ENCODE measurements around the gene GRM7.

GRM7 gene

GRCh38 chr3:7271631-7272030 is 410.7 kb downstream of the GRM7 start:
- CTCF ChIA-PET, result no interaction called here
- POLR2A ChIA-PET, result no interaction called here

GRCh38 chr3:7272203-7272602 is 411.3 kb downstream of the GRM7 start:
- H3K4me1 ChIP-seq (ENCODE audit: control insufficient read depth, insufficient read depth, low read length), result no peaks in the 10 kb centered on the region
- no peak for TF ChIP-seq ZNF548 (tag by site-specific recombination; IDR thresholded peaks at IDR 0.05)
- no peak for TF ChIP-seq ZNF521 (tag by site-specific recombination; IDR thresholded peaks at IDR 0.05)
- no peak for TF ChIP-seq ZBTB20 (tag by site-specific recombination; IDR thresholded peaks at IDR 0.05)
- ChIA-PET CTCF (interaction anchor here (0.6 kb wide), 1 partner anchor 1288 kb away, joined by 3 read pairs; no protein-coding TSS in a partner anchor), POLR2A (no interaction called here)
- no peak overlapping the region for H3K27ac ChIP-seq (ENCODE audit: extremely low read depth, low read depth, low read length)
- H3K4me3 ChIP-seq (ENCODE audit: low read depth, low read length), result no peak overlapping the region
- H3K9me3 ChIP-seq (ENCODE audit: control insufficient read depth, insufficient read depth, low read depth, low read length), result no peaks in the 10 kb centered on the region
- H3K36me3 ChIP-seq (ENCODE audit: control insufficient read depth in 2 of 2, insufficient read depth in 1 of 2, low read length in 2 of 2), result no peaks in the 10 kb centered on the region

More at GRCh38 chr3:7271631-7272030, 410.7 kb downstream of the GRM7 start:
- Histone ChIP-seq H3K36me3 (ENCODE audit: control insufficient read depth in 2 of 2, insufficient read depth in 1 of 2, low read length in 2 of 2) (no peaks in the 10 kb centered on the region), H3K27ac (ENCODE audit: extremely low read depth, low read depth, low read length) (no peak overlapping the region), H3K4me3 (ENCODE audit: low read depth, low read length) (no peak overlapping the region), H3K9me3 (ENCODE audit: control insufficient read depth, insufficient read depth, low read depth, low read length) (no peaks in the 10 kb centered on the region), H3K4me1 (ENCODE audit: control insufficient read depth, insufficient read depth, low read length) (no peaks in the 10 kb centered on the region)
- TF ChIP-seq ZNF501 (tag by site-specific recombination; IDR thresholded peaks at IDR 0.05), result no peak
- no peak for TF ChIP-seq SP3 (tag by site-specific recombination; IDR thresholded peaks at IDR 0.05)
- no peak for TF ChIP-seq ZNF549 (tag by site-specific recombination; IDR thresholded peaks at IDR 0.05)
- no peak for TF ChIP-seq KLF1 (tag by site-specific recombination; IDR thresholded peaks at IDR 0.05)
- no peak for TF ChIP-seq ZNF133 (tag by site-specific recombination; IDR thresholded peaks at IDR 0.05)
- TF ChIP-seq ZNF280D (tag by site-specific recombination; IDR thresholded peaks at IDR 0.05), result no peak
- no peak for TF ChIP-seq YY2 (tag by site-specific recombination; IDR thresholded peaks at IDR 0.05)
- TF ChIP-seq ZNF645 (tag by site-specific recombination; IDR thresholded peaks at IDR 0.05), result no peak
- no peak for TF ChIP-seq IKZF3 (tag by site-specific recombination; IDR thresholded peaks at IDR 0.05)
- TF ChIP-seq ZNF596 (tag by site-specific recombination; IDR thresholded peaks at IDR 0.05), result no peak
- no peak for TF ChIP-seq ZNF155 (tag by site-specific recombination; IDR thresholded peaks at IDR 0.05)
- no peak for TF ChIP-seq KLF9 (tag by site-specific recombination; IDR thresholded peaks at IDR 0.05; ENCODE audit: low read depth)

- no peaks in the 10 kb centered on the region for H3K9me3 ChIP-seq (ENCODE audit: control insufficient read depth, insufficient read depth, low read depth, low read length)
- H3K4me1 ChIP-seq (ENCODE audit: control insufficient read depth, insufficient read depth, low read length), result no peaks in the 10 kb centered on the region
- TF ChIP-seq BCL11A (tag by site-specific recombination; IDR thresholded peaks at IDR 0.05; ENCODE audit: low read depth), result no peak
- TF ChIP-seq ZNF202 (tag by site-specific recombination; IDR thresholded peaks at IDR 0.05; ENCODE audit: borderline replicate concordance), result no peak
- no peak for TF ChIP-seq ZNF529 (tag by site-specific recombination; IDR thresholded peaks at IDR 0.05; ENCODE audit: insufficient replicate concordance)
- no peak for TF ChIP-seq ZNF311 (tag by site-specific recombination; IDR thresholded peaks at IDR 0.05; ENCODE audit: borderline replicate concordance)
- TF ChIP-seq GLIS2 (tag by site-specific recombination; IDR thresholded peaks at IDR 0.05), result no peak
- no peak for TF ChIP-seq ZNF558 (tag by site-specific recombination; IDR thresholded peaks at IDR 0.05)
- TF ChIP-seq ZFP37 (tag by site-specific recombination; IDR thresholded peaks at IDR 0.05), result no peak
- no peak for TF ChIP-seq HOXC10 (CRISPR knock-in tag; IDR thresholded peaks at IDR 0.05)
- TF ChIP-seq ZNF23 (tag by site-specific recombination; IDR thresholded peaks at IDR 0.05; ENCODE audit: borderline replicate concordance), result no peak
- no peak for TF ChIP-seq ELK4 (IDR thresholded peaks at IDR 0.05; ENCODE audit: borderline replicate concordance, low read depth, low read length)
- no peak for TF ChIP-seq ZNF449 (tag by site-specific recombination; IDR thresholded peaks at IDR 0.05)
- ChIA-PET POLR2A (no interaction called here), CTCF (interaction anchor here (0.6 kb wide), 1 partner anchor 1026 kb away, joined by 3 read pairs; no protein-coding TSS in a partner anchor)
- H3K4me3 ChIP-seq (ENCODE audit: low read depth, low read length), result no peak overlapping the region
- no peaks in the 10 kb centered on the region for H3K36me3 ChIP-seq (ENCODE audit: control insufficient read depth in 2 of 2, insufficient read depth in 1 of 2, low read length in 2 of 2)
- H3K27ac ChIP-seq (ENCODE audit: extremely low read depth, low read depth, low read length), result no peak overlapping the region
Measured at GRCh38 chr3:7275396-7275795, 414.5 kb downstream of the GRM7 start.
